HepG2 (cell line): ENCODE data around the gene KCND3. TPM values are rescaled to one million over a fixed set of nuclear protein-coding genes. Genes with fewer than 3 reads are reported as not detected.
A peak's percentile ranks its signal among the peaks of the same experiment; 100 is the strongest.

Experiments used
- ATAC-seq: fragments of 200-7000 bp; cut with Tn5 transposase; 3 replicates; pipeline ENCODE4 v1.9.1; 2020; ENCODE audit warnings: mild to moderate bottlenecking, moderate library complexity
- BruUV-seq: library from RNA; stranded (reverse); fragments of 400-500 nt; replicated peaks from 2 replicates; lab custom pipeline; 2021; lab: Mats Ljungman, UMichigan
- CTCF ChIA-PET: fragments of 300-600 bp; formaldehyde crosslinking; extraction: SDS; loops from one replicate; lab custom pipeline; 2021; ENCODE audit warnings: low total read pairs, inconsistent platforms, low intra/inter-chr PET ratio; lab: Yijun Ruan, JAX
- POLR2A ChIA-PET: fragments of 350-600 bp; sonication (Branson Sonifier 250); formaldehyde crosslinking; loops from one replicate; lab custom pipeline; 2020; ENCODE audit warnings: antibody characterized with exemption, inconsistent platforms; lab: Yijun Ruan, JAX
- DNase-seq: peaks from one replicate; pipeline ENCODE4 v3.0.0-alpha.2; 2015; ENCODE audit warnings: low spot score
- FAIRE-seq: peaks from 3 replicates; lab custom pipeline; 2011; peaks lifted over from hg19 to GRCh38; lab: Jason Lieb, UNC
- H2AFZ ChIP-seq: one replicate; pipeline ENCODE4 v1.6.1; 2011; ENCODE audit warnings: low read length, inconsistent platforms
- H3K27ac ChIP-seq: fragments of 300-600 bp; 3 replicates; pipeline ENCODE4 v1.8.0; 2011; ENCODE audit warnings: mixed run types, mild to moderate bottlenecking, mixed read lengths, low read length, inconsistent platforms; ENCODE audit not compliant: insufficient read depth; ENCODE audit errors: extremely low read length
- H3K27me3 ChIP-seq, 2 experiments: fragments of 200-600 bp in 1 of 2; 2 replicates in 1 of 2; 3 replicates in 1 of 2; pipeline versions ENCODE4 v1.6.0 to v1.8.0; 2011; ENCODE audit warnings: low read length in 2 of 2, mild to moderate bottlenecking in 2 of 2, moderate library complexity in 2 of 2, inconsistent platforms in 1 of 2; ENCODE audit not compliant: insufficient read depth in 2 of 2, control insufficient read depth in 1 of 2
- H3K36me3 ChIP-seq, 2 experiments: fragments of 200-600 bp in 1 of 2; replicated peaks in 1 of 2; 2 replicates in 1 of 2; 3 replicates in 1 of 2; pipeline versions ENCODE4 v1.5.1 to v1.8.0; 2011; ENCODE audit warnings: low read length in 2 of 2, inconsistent platforms in 1 of 2; ENCODE audit not compliant: insufficient read depth in 2 of 2, control insufficient read depth in 1 of 2
- H3K4me1 ChIP-seq: 2 replicates; pipeline ENCODE4 v1.5.1; 2012; ENCODE audit warnings: low read length, inconsistent platforms; ENCODE audit not compliant: insufficient read depth
- H3K4me2 ChIP-seq: 2 replicates; pipeline ENCODE4 v1.6.0; 2011; ENCODE audit warnings: low read depth, low read length, inconsistent platforms
- H3K4me3 ChIP-seq, 3 experiments: fragments of 200-600 bp in 1 of 3; sonication (generic), shearing (Covaris generic) in 1 of 3; replicated peaks in 1 of 3; 2 replicates each; pipeline ENCODE4 v1.5.1; 2011 to 2016; ENCODE audit warnings: low read length in 3 of 3, inconsistent platforms in 2 of 3, low read depth in 2 of 3, mild to moderate bottlenecking in 2 of 3, control low read depth in 1 of 3, mixed read lengths in 1 of 3; ENCODE audit not compliant: insufficient read depth in 1 of 3
- H3K79me2 ChIP-seq: one replicate; pipeline ENCODE4 v1.6.1; 2011; ENCODE audit warnings: low read length, inconsistent platforms; ENCODE audit not compliant: insufficient read depth
- H3K9ac ChIP-seq: 2 replicates; pipeline ENCODE4 v1.6.0; 2011; ENCODE audit warnings: mild to moderate bottlenecking, low read depth, low read length, inconsistent platforms; ENCODE audit not compliant: insufficient read depth
- H3K9me3 ChIP-seq: 2 replicates; pipeline ENCODE4 v1.5.1; 2012; ENCODE audit warnings: mild to moderate bottlenecking, low read length
- H4K20me1 ChIP-seq: 2 replicates; pipeline ENCODE4 v1.6.0; 2011; ENCODE audit warnings: inconsistent platforms, mild to moderate bottlenecking, low read length, moderate library complexity; ENCODE audit not compliant: insufficient read depth
- AGO1 ChIP-seq: fragments of 200-400 bp; formaldehyde crosslinking; IDR thresholded peaks from 2 replicates; pipeline ENCODE4 v1.6.1; 2017; ENCODE audit warnings: mild to moderate bottlenecking, low read depth, low read length, moderate library complexity; ENCODE audit not compliant: poor library complexity, severe bottlenecking
- AHR ChIP-seq: IDR thresholded peaks from 2 replicates; pipeline ENCODE4 v1.6.1; 2018; ENCODE audit warnings: missing genetic modification reagents, missing compliant biosample characterization
- BCLAF1 ChIP-seq: fragments of 450-650 bp; IDR thresholded peaks from 2 replicates; pipeline ENCODE4 v1.6.1; 2017; ENCODE audit warnings: mild to moderate bottlenecking
- EHMT2 ChIP-seq: fragments of 200-600 bp; sonication (generic); IDR thresholded peaks from 2 replicates; pipeline ENCODE4 v1.7.0; 2017; ENCODE audit warnings: antibody characterized with exemption, low read depth, low read length, borderline replicate concordance
- FOXK2 ChIP-seq: fragments of 450-650 bp; IDR thresholded peaks from 2 replicates; pipeline ENCODE4 v1.6.1; 2016
- KMT2B ChIP-seq: IDR thresholded peaks from 2 replicates; pipeline ENCODE4 v1.6.1; 2016; ENCODE audit warnings: missing genetic modification reagents, missing compliant biosample characterization
- MIER2 ChIP-seq: IDR thresholded peaks from 2 replicates; pipeline ENCODE4 v1.6.1; 2016; ENCODE audit warnings: missing biosample characterization, missing genetic modification reagents
- NFATC3 ChIP-seq: sonication (generic); formaldehyde crosslinking; IDR thresholded peaks from 2 replicates; pipeline ENCODE4 v1.5.1; 2020; ENCODE audit warnings: mild to moderate bottlenecking, missing genetic modification reagents
- POGZ ChIP-seq: sonication (generic); formaldehyde crosslinking; IDR thresholded peaks from 2 replicates; pipeline ENCODE4 v1.4.0; 2020; ENCODE audit warnings: mild to moderate bottlenecking, missing genetic modification reagents
- REST ChIP-seq, 2 experiments: IDR thresholded peaks; 2 replicates each; pipeline ENCODE4 v1.6.1; 2011 to 2012; ENCODE audit warnings: low read length in 2 of 2, borderline replicate concordance in 1 of 2, low read depth in 1 of 2, mild to moderate bottlenecking in 1 of 2, moderate library complexity in 1 of 2
- ZNF556 ChIP-seq: sonication (generic); formaldehyde crosslinking; IDR thresholded peaks from 2 replicates; pipeline ENCODE4 v1.4.0; 2020; ENCODE audit warnings: mild to moderate bottlenecking, missing genetic modification reagents, borderline replicate concordance
- ZNF670 ChIP-seq: sonication (generic); formaldehyde crosslinking; IDR thresholded peaks from 2 replicates; pipeline ENCODE4 v1.8.0; 2022; ENCODE audit warnings: mild to moderate bottlenecking, missing genetic modification reagents, borderline replicate concordance
- ZNF766 ChIP-seq: sonication (generic); formaldehyde crosslinking; IDR thresholded peaks from 2 replicates; pipeline ENCODE4 v1.5.0; 2020; ENCODE audit warnings: missing genetic modification reagents, borderline replicate concordance
- WGBS: methylation state at CpG from one replicate; pipeline ENCODE4 v1.1.6; 2017; ENCODE audit warnings: low lambda C conversion rate; 5-methylcytosine and 5-hydroxymethylcytosine counted together
- in situ Hi-C: cut with HindIII; loops from 2 replicates; pipeline ENCODE4 v1.10.0; 2017; ENCODE audit warnings: low pct_unique_long_range_greater_than_20kb; ENCODE audit not compliant: extremely low pct_ligation_motif_present
- intact Hi-C: fragments of 100-400 bp; cut with micrococcal nuclease; formaldehyde crosslinking; loops from one replicate; pipeline ENCODE4 v1.10.0; 2022; ENCODE audit not compliant: unreplicated experiment
- polyA plus RNA-seq, 8 experiments: library from polyadenylated mRNA; depleted of rRNA in 3 of 8; stranded (reverse) in 7 of 8; unstranded in 1 of 8; fragments of >200 nt; fragmentation: Illumina TruSeq in 4 of 8; extraction: Trizol in 4 of 8; gene quantifications; 2 replicates each; pipeline versions ENCODE4 v1.2.1 to v1.2.3, GENCODE V29; 2011 to 2016; ENCODE audit warnings: low read depth in 4 of 8, missing spikeins in 1 of 8, mixed read lengths in 1 of 8; ENCODE audit not compliant: insufficient read depth in 1 of 8
- total RNA-seq, 5 experiments: library from RNA; depleted of rRNA; stranded (reverse); fragments of >200 nt; fragmentation: Illumina TruSeq; extraction: Trizol; gene quantifications; 2 replicates each; pipeline ENCODE4 v1.2.3, GENCODE V29; 2016; ENCODE audit warnings: low read depth in 1 of 5
- TF ChIP-seq, protein P1 (sequence below): sonication (generic); formaldehyde crosslinking; IDR thresholded peaks from 2 replicates; pipeline ENCODE4 v1.5.0; 2020; ENCODE audit warnings: missing genetic modification reagents, mild to moderate bottlenecking, borderline replicate concordance
- TF ChIP-seq, protein P2 (sequence below): IDR thresholded peaks from 2 replicates; pipeline ENCODE4 v1.6.1; 2012; ENCODE audit warnings: inconsistent platforms

The KCND3 gene
- total and polyA plus RNA-seq, 2 of the 13 experiments (the other 11 are each of a cell fraction or from before 2014, with no cell fraction given) = 0.04 TPM; not detected in 1

DNA sequence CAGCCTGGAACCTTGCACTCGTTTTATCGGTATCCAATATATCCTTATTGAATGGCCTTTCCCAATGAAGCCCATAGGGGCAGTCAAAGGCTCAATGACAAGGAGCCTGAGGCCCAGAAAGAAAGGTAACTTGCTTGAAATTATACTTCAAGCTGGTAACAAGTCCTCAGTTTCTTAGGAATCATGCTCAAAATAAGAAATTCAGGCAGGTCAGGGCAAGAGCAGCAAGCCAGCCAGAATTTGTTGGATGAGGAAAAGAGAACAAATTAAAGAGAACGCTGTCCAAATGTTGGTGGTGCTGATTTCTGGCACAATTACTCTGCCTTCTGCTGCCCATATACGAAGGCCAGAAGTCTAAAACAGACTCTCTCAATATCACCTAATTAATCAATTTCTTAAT, 156.1 kb downstream of the KCND3 start:
- H3K36me3 ChIP-seq = no peaks in the 10 kb centered on the region
- TF ChIP-seq AGO1 (no peak), ZNF556 (no peak), EHMT2 (peak; percentile 80), ZNF670 (CRISPR knock-in tag) (no peak), BCLAF1 (no peak), MIER2 (CRISPR knock-in tag) (peak; percentile 91), REST (IDR thresholded peaks at IDR 0.05; ENCODE audit: borderline replicate concordance in 1 of 2, low read depth in 1 of 2, low read length in 2 of 2) (peak; percentile 37 to 91), KMT2B (CRISPR knock-in tag) (no peak), FOXK2 (no peak), AHR (CRISPR knock-in tag) (no peak), POGZ (CRISPR knock-in tag) (no peak), ZNF766 (CRISPR knock-in tag) (no peak), NFATC3 (CRISPR knock-in tag) (no peak)
- TF ChIP-seq, protein P1, sequence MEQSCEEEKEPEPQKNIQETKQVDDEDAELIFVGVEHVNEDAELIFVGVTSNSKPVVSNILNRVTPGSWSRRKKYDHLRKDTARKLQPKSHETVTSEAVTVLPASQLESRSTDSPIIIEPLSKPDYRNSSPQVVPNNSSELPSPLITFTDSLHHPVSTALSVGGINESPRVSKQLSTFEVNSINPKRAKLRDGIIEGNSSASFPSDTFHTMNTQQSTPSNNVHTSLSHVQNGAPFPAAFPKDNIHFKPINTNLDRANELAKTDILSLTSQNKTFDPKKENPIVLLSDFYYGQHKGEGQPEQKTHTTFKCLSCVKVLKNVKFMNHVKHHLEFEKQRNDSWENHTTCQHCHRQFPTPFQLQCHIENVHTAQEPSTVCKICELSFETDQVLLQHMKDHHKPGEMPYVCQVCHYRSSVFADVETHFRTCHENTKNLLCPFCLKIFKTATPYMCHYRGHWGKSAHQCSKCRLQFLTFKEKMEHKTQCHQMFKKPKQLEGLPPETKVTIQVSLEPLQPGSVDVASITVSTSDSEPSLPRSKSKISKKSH (CRISPR knock-in tag) = no peak
- TF ChIP-seq, protein P2, sequence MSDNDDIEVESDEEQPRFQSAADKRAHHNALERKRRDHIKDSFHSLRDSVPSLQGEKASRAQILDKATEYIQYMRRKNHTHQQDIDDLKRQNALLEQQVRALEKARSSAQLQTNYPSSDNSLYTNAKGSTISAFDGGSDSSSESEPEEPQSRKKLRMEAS = no peak
- no peak overlapping the region for H3K4me3 ChIP-seq
- no peak overlapping the region for H3K27ac ChIP-seq
- H3K4me2 ChIP-seq = no peak overlapping the region
- FAIRE-seq = no peak
- no peak overlapping the region for H2AFZ ChIP-seq
- H3K9me3 ChIP-seq = no peaks in the 10 kb centered on the region
- no peak for DNase-seq
- 17% methylated on average over 4 of the region's 4 CpGs for WGBS
- no peaks in the 10 kb centered on the region for H3K79me2 ChIP-seq
- H3K4me1 ChIP-seq = no peaks in the 10 kb centered on the region
- no peak overlapping the region for H3K9ac ChIP-seq
- ChIA-PET POLR2A (no interaction called here), CTCF (no interaction called here)
- no TSS peak for BruUV-seq
- intact Hi-C loops = no loop called here
- H4K20me1 ChIP-seq = no peaks in the 10 kb centered on the region
- peaks cover 0 to 11% of the 10 kb centered on the region in 2 experiments; a peak in 1 of 5 replicates for H3K27me3 ChIP-seq
- in situ Hi-C loops = no loop called here
- ATAC-seq = no peak
